Activated CD4-positive, alpha-beta T cell treated with anti-CD3 and anti-CD28 coated beads for 36 hours (primary cell): ENCODE results near the gene HOMER2. TPM values are rescaled to one million over a fixed set of nuclear protein-coding genes. Genes with fewer than 3 reads are reported as not detected.
"Not testable (repeated sequence)": the region's sequence is repeated elsewhere in the genome, so short reads cannot be mapped to it uniquely, and the experiment has no call there.

ENCODE experiments used
- ATAC-seq: fragments of 200-7000 bp; cut with Tn5 transposase; one replicate; pipeline ENCODE4 v1.10.0; 2021; ENCODE audit warnings: mild to moderate bottlenecking, moderate library complexity
- CTCF ChIA-PET: fragments of 350-600 bp; sonication (Branson Sonifier 250); formaldehyde crosslinking; loops from one replicate; lab custom pipeline; 2021; ENCODE audit warnings: antibody characterized with exemption; lab: Charles Lee
- POLR2A ChIA-PET: fragments of 350-600 bp; sonication (Branson Sonifier 250); formaldehyde crosslinking; loops from one replicate; lab custom pipeline; 2021; ENCODE audit warnings: antibody characterized with exemption, inconsistent platforms; lab: Charles Lee
- DNase-seq: peaks from one replicate; pipeline ENCODE4 v3.0.0-alpha.2; 2020
- H3K27ac Mint-ChIP-seq: one replicate; pipeline ENCODE4 v1.8.0; 2021; ENCODE audit warnings: mixed read lengths
- H3K27me3 Mint-ChIP-seq: one replicate; pipeline ENCODE4 v1.8.0; 2021; ENCODE audit warnings: mixed read lengths
- H3K36me3 Mint-ChIP-seq: one replicate; pipeline ENCODE4 v1.8.0; 2021; ENCODE audit warnings: low read depth, mixed read lengths
- H3K4me1 Mint-ChIP-seq: one replicate; pipeline ENCODE4 v1.8.0; 2021; ENCODE audit warnings: mixed read lengths
- H3K4me3 Mint-ChIP-seq: one replicate; pipeline ENCODE4 v1.8.0; 2021; ENCODE audit warnings: mild to moderate bottlenecking, moderate library complexity, mixed read lengths
- H3K9me3 Mint-ChIP-seq: one replicate; pipeline ENCODE4 v1.8.0; 2021; ENCODE audit warnings: low read depth, mixed read lengths
- intact Hi-C, 2 experiments: fragments of 100-400 bp; cut with DNase I in 1 of 2; cut with micrococcal nuclease in 1 of 2; formaldehyde crosslinking; loops; one replicate each; pipeline versions ENCODE4 v1.14.2 to v1.15.1; 2022 to 2024; cut with DNase I, micrococcal nuclease
- total RNA-seq, 2 experiments: library from RNA; stranded (reverse); gene quantifications; one replicate each; pipeline ENCODE4 v1.2.3, GENCODE V29; 2021

HOMER2 gene
- total RNA-seq, 2 experiments from 2014 or later, result 3.5 to 4.6 TPM

DNA sequence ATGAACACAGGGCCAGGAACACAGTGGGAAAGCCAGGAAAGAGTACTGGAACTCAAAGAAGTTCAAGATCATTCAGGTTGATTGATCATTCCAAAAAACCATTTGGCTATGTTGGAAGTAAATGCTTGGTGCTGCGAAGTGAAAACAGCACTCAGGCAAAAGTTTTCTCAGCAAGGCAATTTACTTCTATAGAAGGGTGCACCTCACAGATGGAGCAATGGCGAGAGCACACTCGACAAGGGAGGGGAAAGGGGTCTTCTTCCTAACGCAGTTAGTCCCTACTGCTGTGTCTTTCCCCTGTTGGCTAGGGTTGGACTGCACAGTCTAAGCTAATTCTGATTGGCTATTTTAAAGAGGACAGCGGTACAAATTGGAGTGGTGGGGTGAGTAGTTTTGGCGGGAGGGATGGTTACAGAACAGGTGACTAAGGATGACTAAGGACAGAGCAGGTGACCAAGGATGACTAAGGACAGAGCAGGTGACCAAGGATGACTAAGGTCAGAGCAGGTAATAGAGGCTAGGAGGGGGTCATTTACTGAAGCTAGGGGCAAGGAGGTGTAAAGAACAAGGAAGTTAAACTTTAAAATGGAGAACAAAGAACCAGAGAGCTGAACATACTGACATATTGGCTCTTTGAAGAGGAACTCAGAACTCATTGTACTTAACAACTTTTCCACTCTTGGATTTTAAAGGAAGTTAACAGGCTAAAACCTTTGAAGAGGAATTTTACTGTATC lies 43.3 kb downstream of the HOMER2 start:
- DNase-seq (no peak), ATAC-seq (no peak)
- Mint-ChIP-seq H3K9me3 (peaks cover 11% of the 10 kb centered on the region), H3K27ac (no peak overlapping the region), H3K27me3 (peaks cover 13% of the 10 kb centered on the region), H3K36me3 (peaks cover 3% of the 10 kb centered on the region), H3K4me3 (no peak overlapping the region), H3K4me1 (peaks cover 2% of the 10 kb centered on the region)
- intact Hi-C loops, result no loop called here
- ChIA-PET CTCF (no interaction called here), POLR2A (no interaction called here)

DNA sequence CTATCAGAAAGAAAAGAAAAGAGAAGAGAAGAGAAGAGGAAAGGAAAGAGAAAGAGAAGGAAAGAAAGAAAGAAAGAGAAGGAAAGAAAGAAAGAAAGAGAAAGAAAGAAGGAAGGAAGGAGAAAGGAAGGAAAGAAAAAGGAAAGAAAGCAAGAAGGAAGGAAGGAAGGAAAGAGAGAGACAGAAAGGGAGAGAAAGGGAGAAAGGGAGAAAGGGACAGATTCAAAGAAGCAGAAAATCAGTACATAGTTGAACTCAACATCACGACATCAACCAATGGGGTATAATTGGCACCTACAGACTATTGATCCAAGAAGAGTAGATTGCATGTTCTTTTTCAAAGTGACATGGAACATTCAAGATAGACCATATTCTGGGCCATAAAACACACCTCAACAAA lies 45.2 kb downstream of the HOMER2 start:
- peaks cover 13% of the 10 kb centered on the region for H3K27me3 Mint-ChIP-seq
- H3K27ac Mint-ChIP-seq, result no peak overlapping the region
- no peak overlapping the region for H3K4me3 Mint-ChIP-seq
- H3K4me1 Mint-ChIP-seq, result peaks cover 2% of the 10 kb centered on the region
- ATAC-seq, result no peak
- intact Hi-C loops, result no loop called here
- CTCF ChIA-PET, result no interaction called here
- POLR2A ChIA-PET, result no interaction called here
- no peak for DNase-seq
- H3K36me3 Mint-ChIP-seq, result peaks cover 3% of the 10 kb centered on the region
- H3K9me3 Mint-ChIP-seq, result peaks cover 11% of the 10 kb centered on the region

DNA sequence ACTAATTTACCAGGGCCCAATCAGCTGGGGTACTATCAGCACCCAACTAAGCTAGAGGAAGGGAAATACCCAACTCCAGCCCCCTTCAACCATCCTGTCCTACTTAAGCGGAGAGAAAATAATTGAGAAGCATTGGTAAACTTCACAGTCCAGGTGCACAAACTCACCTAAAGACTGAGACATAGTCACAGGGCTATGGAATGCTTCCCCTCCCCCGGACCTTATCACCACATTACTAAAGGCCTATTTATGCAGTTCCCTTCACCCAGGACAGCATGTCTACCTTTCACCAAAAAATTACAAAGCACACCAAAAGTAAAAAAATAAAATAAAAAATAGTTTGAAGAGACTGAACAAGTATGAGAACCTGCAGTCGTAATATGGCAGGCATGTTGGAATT lies 47.9 kb downstream of the HOMER2 start:
- Mint-ChIP-seq H3K27ac (no peak overlapping the region), H3K4me3 (no peak overlapping the region), H3K36me3 (peaks cover 3% of the 10 kb centered on the region)

DNA sequence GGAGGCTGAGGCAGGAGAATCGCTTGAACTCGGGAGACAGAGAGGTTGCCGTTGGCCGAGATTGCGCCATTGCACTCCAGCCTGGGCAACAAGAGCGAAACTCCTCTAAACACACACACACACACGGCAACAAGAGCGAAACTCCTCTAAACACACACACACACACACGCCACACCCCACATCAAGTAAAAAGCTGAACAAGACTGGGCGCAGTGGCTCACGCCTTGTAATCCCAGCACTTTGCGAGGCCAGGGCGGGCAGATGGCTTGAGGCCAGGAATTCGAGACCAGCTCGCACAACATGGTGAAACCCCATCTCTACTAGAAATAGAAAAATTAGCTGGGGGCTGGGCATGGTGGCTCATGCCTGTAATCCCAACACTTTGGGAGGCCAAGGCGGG lies 49.0 kb downstream of the HOMER2 start:
- ChIA-PET CTCF (no interaction called here), POLR2A (no interaction called here)
- ATAC-seq, result no peak
- H3K4me3 Mint-ChIP-seq, result no peak overlapping the region
- no peak for DNase-seq
- intact Hi-C loops, result no loop called here
- peaks cover 3% of the 10 kb centered on the region for H3K9me3 Mint-ChIP-seq
- peaks cover 7% of the 10 kb centered on the region for H3K27me3 Mint-ChIP-seq
- no peaks in the 10 kb centered on the region for H3K36me3 Mint-ChIP-seq
- H3K27ac Mint-ChIP-seq, result no peak overlapping the region
- no peaks in the 10 kb centered on the region for H3K4me1 Mint-ChIP-seq

More for the DNA sequence above, 47.9 kb downstream of the HOMER2 start:
- ChIA-PET POLR2A (no interaction called here), CTCF (no interaction called here)
- DNase-seq, result no peak
- Mint-ChIP-seq H3K4me1 (no peaks in the 10 kb centered on the region), H3K9me3 (peaks cover 11% of the 10 kb centered on the region), H3K27me3 (peaks cover 10% of the 10 kb centered on the region)
- intact Hi-C loops, result no loop called here
- ATAC-seq, result no peak

DNA sequence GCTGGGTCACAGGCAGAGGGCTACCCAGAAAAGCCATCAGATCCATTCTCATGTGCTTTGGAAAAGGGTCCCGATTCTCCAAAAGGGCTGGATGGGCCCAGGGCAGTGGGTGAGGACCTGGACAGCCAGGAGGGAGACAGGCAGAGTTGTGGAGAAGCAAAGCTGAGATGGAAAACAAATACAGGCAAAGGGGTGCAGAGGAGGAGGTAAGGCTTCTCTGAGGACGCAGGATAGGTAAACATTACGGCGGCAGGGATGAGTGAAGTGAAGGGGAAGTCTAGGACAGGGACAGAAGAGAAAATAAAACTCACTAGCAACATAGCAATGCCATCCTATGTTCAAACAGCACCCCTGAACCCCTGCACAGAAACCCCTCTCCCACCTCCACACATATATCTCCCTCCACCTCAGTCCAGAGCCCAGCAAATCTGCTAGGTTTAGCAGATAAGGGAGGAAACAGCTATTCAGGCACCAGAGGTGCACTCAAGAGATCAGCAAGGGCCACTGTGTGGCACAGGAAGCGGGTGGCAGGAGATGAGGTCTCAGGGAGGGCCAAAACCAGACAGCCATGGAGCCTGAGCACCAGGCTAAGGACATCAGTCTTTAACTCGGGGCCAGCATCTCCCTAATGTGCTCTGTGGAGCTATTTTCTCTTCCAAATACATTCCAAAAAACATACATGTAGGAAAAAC lies 51.3 kb downstream of the HOMER2 start:
- Mint-ChIP-seq H3K27ac (no peak overlapping the region), H3K4me3 (no peak overlapping the region), H3K9me3 (no peaks in the 10 kb centered on the region), H3K36me3 (no peaks in the 10 kb centered on the region), H3K27me3 (no peaks in the 10 kb centered on the region), H3K4me1 (no peaks in the 10 kb centered on the region)
- intact Hi-C loops, result no loop called here
- no peak for ATAC-seq
- POLR2A ChIA-PET, result interaction anchor here (0.6 kb wide), 1 partner anchor 167 kb away, joined by 4 read pairs; no protein-coding TSS in a partner anchor
- CTCF ChIA-PET, result no interaction called here
- no peak for DNase-seq

DNA sequence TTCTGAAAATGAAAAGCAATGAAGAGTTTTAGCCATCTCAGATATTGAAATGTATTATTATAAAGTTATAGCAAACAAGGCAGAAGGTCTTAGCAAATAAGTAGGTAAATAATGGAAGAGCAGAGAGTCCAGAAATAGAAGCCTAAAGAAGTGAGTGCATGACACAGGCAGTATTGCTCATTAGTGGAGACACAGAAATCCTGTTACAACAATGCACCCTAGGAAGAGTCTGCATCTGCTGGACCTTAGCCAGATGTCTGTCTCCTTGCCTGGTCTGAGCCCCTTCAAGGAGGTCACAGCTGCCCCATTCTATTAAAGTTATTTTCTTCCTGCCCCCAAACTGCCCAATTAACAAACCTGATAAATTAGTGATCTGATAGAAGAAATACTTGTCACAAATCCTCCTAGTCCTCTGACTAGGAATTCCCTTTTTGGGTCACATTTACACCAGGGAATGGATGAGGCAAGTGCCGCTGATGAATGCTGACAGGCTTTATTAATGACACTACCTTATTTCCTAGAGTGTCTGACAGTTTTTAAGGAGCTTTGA lies 51.9 kb downstream of the HOMER2 start:
- Mint-ChIP-seq H3K27me3 (no peaks in the 10 kb centered on the region), H3K36me3 (no peaks in the 10 kb centered on the region), H3K9me3 (no peaks in the 10 kb centered on the region), H3K27ac (no peak overlapping the region), H3K4me3 (no peak overlapping the region), H3K4me1 (no peaks in the 10 kb centered on the region)
- ATAC-seq (no peak), DNase-seq (no peak)
- POLR2A ChIA-PET, result no interaction called here
- intact Hi-C loops, result no loop called here
- CTCF ChIA-PET, result no interaction called here

DNA sequence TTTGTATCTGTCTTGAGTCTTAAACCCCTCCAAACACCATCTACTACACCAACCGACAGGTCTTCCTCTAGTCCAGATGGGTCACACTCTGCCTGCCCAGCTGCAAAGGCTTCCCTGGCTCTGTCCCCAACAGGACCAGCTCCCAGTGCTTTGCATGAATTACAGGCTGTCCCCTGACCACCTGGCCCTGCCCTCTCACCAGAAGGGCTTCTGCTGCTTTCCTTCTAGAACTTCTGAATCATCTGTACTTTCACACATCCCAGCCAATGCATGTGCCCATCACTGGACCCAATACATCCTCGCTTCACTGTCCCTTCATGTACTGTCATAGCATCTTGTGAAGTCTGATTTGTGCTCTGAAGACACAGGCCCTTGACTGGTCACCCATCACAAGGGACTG lies 53.6 kb downstream of the HOMER2 start:
- no peak for ATAC-seq
- Mint-ChIP-seq H3K9me3 (no peaks in the 10 kb centered on the region), H3K36me3 (no peaks in the 10 kb centered on the region), H3K4me3 (no peak overlapping the region), H3K27ac (no peak overlapping the region), H3K4me1 (no peaks in the 10 kb centered on the region), H3K27me3 (peaks cover under 1% of the 10 kb centered on the region)
- DNase-seq, result no peak
- ChIA-PET CTCF (no interaction called here), POLR2A (no interaction called here)
- intact Hi-C loops, result no loop called here

DNA sequence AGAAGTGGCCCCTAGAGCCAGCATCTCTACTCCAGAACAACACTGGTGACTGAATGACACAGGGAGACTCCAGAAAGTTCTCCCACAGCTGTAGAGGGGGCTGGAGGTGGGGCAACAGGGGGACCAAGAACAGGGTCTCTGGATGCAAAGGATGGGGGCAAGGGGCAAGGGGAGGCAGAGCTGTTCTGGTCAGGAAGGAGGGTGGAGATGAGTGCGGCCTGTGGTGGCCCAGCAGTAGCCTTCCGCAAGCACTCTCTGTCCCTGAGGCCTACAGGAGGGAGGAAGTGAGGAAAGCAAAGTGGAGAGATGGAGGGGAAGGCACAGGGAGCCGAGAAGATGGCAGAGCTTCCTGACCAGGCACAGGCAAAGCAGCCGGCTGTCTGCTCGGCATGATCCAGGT lies 56.5 kb downstream of the HOMER2 start:
- ChIA-PET POLR2A (no interaction called here), CTCF (no interaction called here)
- Mint-ChIP-seq H3K4me1 (no peaks in the 10 kb centered on the region), H3K27ac (no peak overlapping the region), H3K27me3 (peaks cover 2% of the 10 kb centered on the region), H3K36me3 (no peaks in the 10 kb centered on the region), H3K4me3 (no peak overlapping the region), H3K9me3 (no peaks in the 10 kb centered on the region)
- DNase-seq (no peak), ATAC-seq (no peak)
- intact Hi-C loops, result no loop called here

DNA sequence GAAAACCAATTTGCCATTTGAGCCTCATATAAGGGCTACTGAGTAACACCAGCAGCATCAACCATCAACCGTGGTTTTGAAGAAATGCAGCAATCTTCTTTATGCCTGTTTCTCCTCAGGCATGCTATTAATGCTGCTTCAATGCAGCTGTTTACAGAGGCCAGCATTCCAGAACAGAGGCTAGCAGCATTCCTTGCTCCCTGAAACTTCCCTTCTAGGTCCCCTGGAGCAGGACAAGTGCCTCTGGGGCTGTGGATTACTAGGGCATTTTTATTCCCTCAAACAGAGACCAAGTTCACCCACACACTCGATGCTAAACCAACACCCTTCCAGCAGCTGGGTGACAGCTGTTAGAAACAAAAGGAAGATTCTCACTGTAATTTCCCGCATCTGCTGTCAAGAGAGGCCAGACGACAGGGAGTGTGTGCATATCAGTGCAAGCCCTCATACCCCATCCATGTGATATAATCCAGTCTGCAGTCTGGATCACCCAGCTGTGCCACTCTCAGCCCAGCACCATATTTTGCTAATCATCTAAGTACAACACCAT lies 57.5 kb downstream of the HOMER2 start:
- H3K27me3 Mint-ChIP-seq, result peaks cover 2% of the 10 kb centered on the region
- ATAC-seq, result no peak
- DNase-seq, result no peak
- H3K36me3 Mint-ChIP-seq, result no peaks in the 10 kb centered on the region
- no peak overlapping the region for H3K27ac Mint-ChIP-seq
- ChIA-PET CTCF (no interaction called here), POLR2A (no interaction called here)
- no peaks in the 10 kb centered on the region for H3K4me1 Mint-ChIP-seq
- H3K9me3 Mint-ChIP-seq, result no peaks in the 10 kb centered on the region
- H3K4me3 Mint-ChIP-seq, result no peak overlapping the region
- intact Hi-C loops, result no loop called here

DNA sequence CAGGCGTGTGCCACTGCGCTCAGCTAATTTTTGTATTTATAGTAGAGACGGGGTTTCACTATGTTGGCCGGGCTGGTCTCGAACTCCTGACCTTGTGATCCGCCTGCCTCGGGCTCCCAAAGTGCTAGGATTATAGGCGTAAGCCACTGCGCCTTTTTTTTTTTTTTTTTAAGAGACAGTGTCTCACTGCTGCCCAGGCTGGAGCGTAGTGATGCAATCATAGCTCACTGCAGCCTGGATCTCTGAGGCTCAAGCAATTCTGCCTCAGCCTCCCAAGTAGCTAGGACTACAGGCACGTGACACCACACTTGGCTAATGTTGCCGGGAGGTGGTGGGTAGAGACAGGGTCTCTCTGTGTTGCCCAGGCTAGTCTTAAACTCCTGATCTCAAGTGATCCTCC lies 59.0 kb downstream of the HOMER2 start:
- ATAC-seq, H3K27me3 Mint-ChIP-seq, H3K4me3 Mint-ChIP-seq, intact Hi-C loops, H3K27ac Mint-ChIP-seq, H3K4me1 Mint-ChIP-seq, H3K36me3 Mint-ChIP-seq, DNase-seq, CTCF ChIA-PET, H3K9me3 Mint-ChIP-seq, POLR2A ChIA-PET: not testable (repeated sequence)

DNA sequence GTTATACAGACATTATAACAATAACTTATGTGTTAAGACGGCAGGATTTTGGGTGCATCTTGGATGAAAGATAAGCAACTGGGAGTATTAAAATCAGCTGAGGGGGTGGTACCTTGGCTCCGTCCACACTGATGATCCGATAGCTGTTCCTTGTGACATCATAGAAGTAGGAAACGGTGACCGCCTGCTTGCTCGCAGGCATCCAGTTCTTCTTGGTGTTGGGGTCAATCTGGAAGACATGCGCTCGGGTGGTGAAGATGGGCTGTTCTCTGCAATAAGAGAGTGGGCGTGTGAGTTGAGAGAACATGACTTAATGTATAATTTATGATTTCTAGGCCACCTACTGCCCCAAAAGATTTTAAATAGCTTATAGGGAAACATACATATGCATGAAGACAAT lies 59.9 kb downstream of the HOMER2 start:
- H3K27ac Mint-ChIP-seq, result no peak overlapping the region
- H3K27me3 Mint-ChIP-seq, result peaks cover 2% of the 10 kb centered on the region
- ATAC-seq (no peak), DNase-seq (no peak)
- no peak overlapping the region for H3K4me3 Mint-ChIP-seq
- ChIA-PET CTCF (interaction anchor here (0.6 kb wide), 1 partner anchor 109 kb away, joined by 5 read pairs; no protein-coding TSS in a partner anchor), POLR2A (no interaction called here)
- H3K9me3 Mint-ChIP-seq, result no peaks in the 10 kb centered on the region
- intact Hi-C loops, result no loop called here
- no peaks in the 10 kb centered on the region for H3K4me1 Mint-ChIP-seq
- no peaks in the 10 kb centered on the region for H3K36me3 Mint-ChIP-seq

DNA sequence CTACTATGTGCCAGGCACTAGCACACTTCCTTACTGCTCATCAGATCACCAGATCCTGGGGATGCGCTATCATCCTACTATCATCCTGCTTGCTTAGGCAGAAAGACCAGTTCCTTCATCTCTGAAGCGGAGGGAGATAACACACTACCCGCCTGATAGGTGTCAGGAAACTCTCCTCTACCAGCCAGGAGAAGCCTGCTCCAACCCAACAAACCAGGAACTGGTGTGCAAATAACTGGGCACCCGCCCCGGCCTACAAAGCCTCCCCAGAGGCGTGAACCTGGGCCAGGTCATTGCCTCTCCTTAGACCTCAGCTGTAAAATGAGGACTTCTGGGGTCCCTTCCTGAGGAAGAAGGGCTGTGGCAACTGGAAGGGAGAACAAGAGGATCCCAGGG lies 61.5 kb downstream of the HOMER2 start:
- no peaks in the 10 kb centered on the region for H3K36me3 Mint-ChIP-seq
- ATAC-seq (no peak), DNase-seq (no peak)
- peaks cover 2% of the 10 kb centered on the region for H3K27me3 Mint-ChIP-seq
- no peak overlapping the region for H3K27ac Mint-ChIP-seq
- POLR2A ChIA-PET, result no interaction called here
- intact Hi-C loops, result no loop called here
- no peak overlapping the region for H3K4me3 Mint-ChIP-seq
- CTCF ChIA-PET, result no interaction called here
- no peaks in the 10 kb centered on the region for H3K9me3 Mint-ChIP-seq
- no peaks in the 10 kb centered on the region for H3K4me1 Mint-ChIP-seq
